ENCODE data around the gene GTPBP2. TPM values are rescaled to one million over a fixed set of nuclear protein-coding genes. Genes with fewer than 3 reads are reported as not detected.

The GTPBP2 gene
- total and polyA plus RNA-seq, 2 of the 4 experiments (the other 2 are of a cell fraction), result 38.4 to 86.6 TPM

DNA sequence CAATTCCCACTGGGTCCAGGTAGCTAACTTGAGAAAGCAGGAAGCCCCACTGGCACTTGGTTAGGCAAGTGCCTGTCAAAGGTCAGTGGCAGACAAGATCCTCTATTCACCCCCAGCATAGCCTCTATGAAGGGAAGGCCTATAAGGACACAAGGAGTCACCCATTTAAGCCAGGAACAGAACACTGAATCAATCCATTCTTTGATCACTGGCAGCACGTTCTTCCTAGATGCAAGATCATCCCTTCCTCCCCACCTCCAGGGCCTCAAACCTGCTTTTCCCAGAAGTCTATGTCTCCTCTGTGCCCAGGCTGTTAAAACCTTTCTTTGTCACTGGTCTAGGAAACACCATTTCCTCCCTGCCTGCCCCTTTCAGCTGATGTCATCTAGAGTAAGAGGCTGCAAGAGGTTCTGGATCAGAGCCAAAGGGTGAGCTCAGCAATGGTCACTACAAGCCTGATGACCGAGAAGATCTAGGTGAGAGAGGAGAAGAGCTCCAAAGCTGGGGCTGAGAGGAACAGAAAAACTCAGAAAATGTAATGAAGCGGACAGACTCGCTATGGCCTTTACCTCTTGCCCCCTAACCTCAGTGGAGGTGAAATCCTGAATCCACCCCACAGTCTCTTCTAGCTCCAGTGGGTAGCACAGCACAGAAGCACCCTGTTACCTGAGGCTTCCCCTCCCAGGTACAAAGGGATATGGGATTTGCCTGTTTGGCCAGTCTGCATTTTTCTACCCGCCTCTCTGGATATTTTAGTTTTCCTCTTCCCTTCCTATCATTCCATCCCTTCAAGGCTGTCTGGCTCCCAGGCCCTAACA is 1.8 kb downstream of the GTPBP2 start:
- peak overlapping the region; percentile 91 for H4K5ac ChIP-seq (ENCODE audit: low read depth, low read length)
- dilution Hi-C loops (cut with HindIII; ENCODE audit: low sequenced_read_pairs, unreplicated experiment) (no loop called here), intact Hi-C loops (cut with micrococcal nuclease) (loop anchor here (5.0 kb wide), 1 partner anchor 145 kb away; the partner anchor contains the start of gene VEGFA), in situ Hi-C loops (cut with MboI; ENCODE audit: low sequenced_read_pairs) (no loop called here)
- H2AK9ac ChIP-seq (replicated peaks; ENCODE audit: low read depth, low read length, poor library complexity), result peak overlapping the region; percentile 90
- peak overlapping the region; percentile 96 for H3K9ac ChIP-seq (ENCODE audit: low read depth, low read length)
- peak overlapping the region; percentile 94 for H2BK120ac ChIP-seq (ENCODE audit: low read depth, low read length)
- peak overlapping the region; percentile 98 for H3K23ac ChIP-seq (ENCODE audit: low read depth, low read length)
- peaks cover 8% of the 10 kb centered on the region for H3K4me1 ChIP-seq (ENCODE audit: control insufficient read depth, insufficient read depth, low read length)
- peak overlapping the region; percentile 99 for H3K27ac ChIP-seq (ENCODE audit: insufficient read depth, low read length)
- no peaks in the 10 kb centered on the region for H4K20me1 ChIP-seq (ENCODE audit: insufficient read depth, low read length)
- peak overlapping the region; percentile 96 for H3K4me2 ChIP-seq (ENCODE audit: low read depth, low read length)
- peak overlapping the region; percentile 95 for H2BK20ac ChIP-seq (ENCODE audit: low read depth, low read length)
- H4K91ac ChIP-seq (ENCODE audit: insufficient read depth, low read depth, low read length), result peak overlapping the region; percentile 94
- CTCF ChIA-PET, result no interaction called here
- H4K8ac ChIP-seq (ENCODE audit: low read depth in 2 of 2, low read length in 2 of 2), result peak overlapping the region; percentile 77 to 98
- peak overlapping the region; percentile 97 for H3K56ac ChIP-seq (ENCODE audit: extremely low read depth, insufficient read depth, low read length)
- H3K4ac ChIP-seq (ENCODE audit: low read depth, low read length), result peak overlapping the region; percentile 98
- POLR2A ChIA-PET (ENCODE audit: unreplicated experiment), result interaction anchor here (0.6 kb wide), 1 partner anchor 73 kb away, joined by 3 read pairs; no protein-coding TSS in a partner anchor
- BruUV-seq (replicated peaks), result no TSS peak
- peak overlapping the region; percentile 68 for H2AFZ ChIP-seq (replicated peaks; ENCODE audit: low read length, poor library complexity)
- H3K4me3 ChIP-seq (ENCODE audit: insufficient read depth, low read depth, low read length), result peak overlapping the region; percentile 23; the same call in 1 of the 2 replicates
- peak overlapping the region; percentile 99 for H2AK5ac ChIP-seq (ENCODE audit: low read depth, low read length)
- DNase-seq (peak; percentile 99), ATAC-seq (ENCODE audit: low read depth) (peak; percentile 24)
- H3K9me3 ChIP-seq (ENCODE audit: control insufficient read depth, insufficient read depth, low read length), result no peaks in the 10 kb centered on the region
- H3K18ac ChIP-seq (ENCODE audit: low read depth, low read length), result peak overlapping the region; percentile 90
- no peaks in the 10 kb centered on the region for H3K27me3 ChIP-seq (ENCODE audit: control insufficient read depth, insufficient read depth, low read length)
- peak overlapping the region; percentile 88 for H2BK15ac ChIP-seq (ENCODE audit: low read depth, low read length)
- H2BK5ac ChIP-seq (ENCODE audit: low read depth, low read length, poor library complexity, severe bottlenecking), result peak overlapping the region; percentile 85
- H3K9me1 ChIP-seq (ENCODE audit: insufficient read depth, low read length), result peaks cover 27% of the 10 kb centered on the region
- H3K36me3 ChIP-seq (ENCODE audit: control insufficient read depth, insufficient read depth, low read length), result peaks cover 36% of the 10 kb centered on the region
- peak overlapping the region; percentile 96 for H3K14ac ChIP-seq (replicated peaks; ENCODE audit: low read depth, low read length)
- WGBS, 2 experiments (ENCODE audit: extremely low coverage in 2 of 2, insufficient read length in 1 of 2), result no CpG with 5 or more reads among the region's 5 CpGs
- peaks cover 41 to 64% of the 10 kb centered on the region in 2 experiments for H3K79me1 ChIP-seq (ENCODE audit: low read depth in 1 of 2, low read length in 2 of 2)
- TF ChIP-seq MAZ (IDR thresholded peaks at IDR 0.05; ENCODE audit: borderline replicate concordance, low read depth, low read length) (peak; percentile 45; the same call in 1 of the 2 replicates), RFX5 (IDR thresholded peaks at IDR 0.05; ENCODE audit: low read depth, low read length) (no peak), MXI1 (IDR thresholded peaks at IDR 0.05; ENCODE audit: borderline replicate concordance, low read depth, low read length) (no peak), CHD1 (IDR thresholded peaks at IDR 0.05; ENCODE audit: low read depth, low read length) (no peak), BHLHE40 (IDR thresholded peaks at IDR 0.05; ENCODE audit: low read depth, low read length) (peak; percentile 15; the same call in 1 of the 2 replicates), SMC3 (IDR thresholded peaks at IDR 0.05; ENCODE audit: low read depth, low read length) (no peak), CEBPB (IDR thresholded peaks at IDR 0.05; ENCODE audit: low read depth, low read length) (peak; percentile 97), RCOR1 (IDR thresholded peaks at IDR 0.05; ENCODE audit: insufficient replicate concordance, low read length) (no peak), FOS (IDR thresholded peaks at IDR 0.05; ENCODE audit: low read depth, low read length) (no peak), MAFK (IDR thresholded peaks at IDR 0.05; ENCODE audit: low read depth, low read length) (peak; percentile 49; the same call in 1 of the 2 replicates)
- TF ChIP-seq, protein P1, sequence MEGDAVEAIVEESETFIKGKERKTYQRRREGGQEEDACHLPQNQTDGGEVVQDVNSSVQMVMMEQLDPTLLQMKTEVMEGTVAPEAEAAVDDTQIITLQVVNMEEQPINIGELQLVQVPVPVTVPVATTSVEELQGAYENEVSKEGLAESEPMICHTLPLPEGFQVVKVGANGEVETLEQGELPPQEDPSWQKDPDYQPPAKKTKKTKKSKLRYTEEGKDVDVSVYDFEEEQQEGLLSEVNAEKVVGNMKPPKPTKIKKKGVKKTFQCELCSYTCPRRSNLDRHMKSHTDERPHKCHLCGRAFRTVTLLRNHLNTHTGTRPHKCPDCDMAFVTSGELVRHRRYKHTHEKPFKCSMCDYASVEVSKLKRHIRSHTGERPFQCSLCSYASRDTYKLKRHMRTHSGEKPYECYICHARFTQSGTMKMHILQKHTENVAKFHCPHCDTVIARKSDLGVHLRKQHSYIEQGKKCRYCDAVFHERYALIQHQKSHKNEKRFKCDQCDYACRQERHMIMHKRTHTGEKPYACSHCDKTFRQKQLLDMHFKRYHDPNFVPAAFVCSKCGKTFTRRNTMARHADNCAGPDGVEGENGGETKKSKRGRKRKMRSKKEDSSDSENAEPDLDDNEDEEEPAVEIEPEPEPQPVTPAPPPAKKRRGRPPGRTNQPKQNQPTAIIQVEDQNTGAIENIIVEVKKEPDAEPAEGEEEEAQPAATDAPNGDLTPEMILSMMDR (conservative IDR thresholded peaks at IDR 0.05; ENCODE audit: low read depth, low read length), result no peak
- TF ChIP-seq, protein P2, sequence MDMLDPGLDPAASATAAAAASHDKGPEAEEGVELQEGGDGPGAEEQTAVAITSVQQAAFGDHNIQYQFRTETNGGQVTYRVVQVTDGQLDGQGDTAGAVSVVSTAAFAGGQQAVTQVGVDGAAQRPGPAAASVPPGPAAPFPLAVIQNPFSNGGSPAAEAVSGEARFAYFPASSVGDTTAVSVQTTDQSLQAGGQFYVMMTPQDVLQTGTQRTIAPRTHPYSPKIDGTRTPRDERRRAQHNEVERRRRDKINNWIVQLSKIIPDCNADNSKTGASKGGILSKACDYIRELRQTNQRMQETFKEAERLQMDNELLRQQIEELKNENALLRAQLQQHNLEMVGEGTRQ (IDR thresholded peaks at IDR 0.05; ENCODE audit: low read depth, low read length), result no peak
- TF ChIP-seq, protein P3, sequence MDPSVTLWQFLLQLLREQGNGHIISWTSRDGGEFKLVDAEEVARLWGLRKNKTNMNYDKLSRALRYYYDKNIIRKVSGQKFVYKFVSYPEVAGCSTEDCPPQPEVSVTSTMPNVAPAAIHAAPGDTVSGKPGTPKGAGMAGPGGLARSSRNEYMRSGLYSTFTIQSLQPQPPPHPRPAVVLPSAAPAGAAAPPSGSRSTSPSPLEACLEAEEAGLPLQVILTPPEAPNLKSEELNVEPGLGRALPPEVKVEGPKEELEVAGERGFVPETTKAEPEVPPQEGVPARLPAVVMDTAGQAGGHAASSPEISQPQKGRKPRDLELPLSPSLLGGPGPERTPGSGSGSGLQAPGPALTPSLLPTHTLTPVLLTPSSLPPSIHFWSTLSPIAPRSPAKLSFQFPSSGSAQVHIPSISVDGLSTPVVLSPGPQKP (IDR thresholded peaks at IDR 0.05; ENCODE audit: borderline replicate concordance, low read depth, low read length), result no peak

All from IMR-90 (cell line).